ENCODE data around the gene IGFN1. TPM values are rescaled to one million over a fixed set of nuclear protein-coding genes. Genes with fewer than 3 reads are reported as not detected.

IGFN1 gene
- total and polyA plus RNA-seq, 10 of the 15 experiments (the other 5 are each of a cell fraction or from before 2014, with no cell fraction given): not detected

DNA sequence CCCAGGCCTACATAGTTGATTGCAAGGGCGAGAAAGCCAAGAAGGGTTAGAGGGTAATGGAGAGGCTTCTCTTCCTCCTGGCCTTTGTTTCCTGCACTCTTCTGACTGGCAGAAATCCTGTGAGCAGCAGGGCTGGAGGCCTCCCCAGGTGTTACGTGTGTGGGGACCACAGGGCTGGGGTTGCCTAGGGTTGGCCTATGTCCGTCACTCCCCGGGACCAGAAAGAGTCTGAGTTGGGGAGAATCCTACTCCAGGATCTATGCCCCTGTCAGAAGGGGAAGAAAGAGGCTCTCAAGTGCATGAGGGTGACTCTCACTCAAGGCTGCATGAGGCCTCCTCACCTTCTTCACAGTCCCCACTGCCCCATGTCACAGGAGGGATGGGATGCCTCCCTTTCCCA, 38.5 kb downstream of the IGFN1 start:
- H3K27me3 ChIP-seq (replicated peaks in 1 of 2; ENCODE audit: control insufficient read depth in 2 of 2, insufficient read depth in 2 of 2, low read length in 1 of 2): peaks cover 0 to 6% of the 10 kb centered on the region in 2 experiments; a peak in 3 of 4 replicates
- no peak for ATAC-seq
- 8% methylated on average over 4 of the region's 4 CpGs for WGBS (ENCODE audit: insufficient coverage, insufficient replicate concordance, low lambda C conversion rate, missing lambda C conversion rate)
- CTCF ChIA-PET: interaction anchor here (1.3 kb wide), 1 partner anchor 75 kb away, joined by 3 read pairs; the partner anchor contains the start of gene TMEM9
- RAD21 ChIA-PET (ENCODE audit: unreplicated experiment): no interaction called here
- no peak for FAIRE-seq
- H3K79me2 ChIP-seq (ENCODE audit: control insufficient read depth, insufficient read depth, low read length): no peaks in the 10 kb centered on the region
- H3K36me3 ChIP-seq (ENCODE audit: control insufficient read depth in 2 of 2, insufficient read depth in 2 of 2, low read length in 1 of 2): no peaks in the 10 kb centered on the region
- intact Hi-C loops (cut with micrococcal nuclease; ENCODE audit: unreplicated experiment): loop anchor here (10.0 kb wide), 1 partner anchor 144 kb away; no protein-coding TSS in a partner anchor
- no peak overlapping the region for H3K4me2 ChIP-seq (ENCODE audit: control insufficient read depth, insufficient read depth)
- no peak overlapping the region for H3K27ac ChIP-seq (ENCODE audit: control insufficient read depth, insufficient read depth)
- H3K4me1 ChIP-seq (ENCODE audit: control insufficient read depth, insufficient read depth, low read length): no peaks in the 10 kb centered on the region
- H2AFZ ChIP-seq (ENCODE audit: control insufficient read depth, low read depth, low read length): no peak overlapping the region
- no peak overlapping the region for H3K9ac ChIP-seq (ENCODE audit: control insufficient read depth, insufficient read depth, low read length)
- H3K9me3 ChIP-seq (replicated peaks; ENCODE audit: control insufficient read depth, insufficient read depth, low read length): no peaks in the 10 kb centered on the region
- SMC1A ChIA-PET (ENCODE audit: uncharacterized antibody, unreplicated experiment): no interaction called here
- no peaks in the 10 kb centered on the region for H4K20me1 ChIP-seq (ENCODE audit: control insufficient read depth, insufficient read depth)
- in situ Hi-C loops (cut with MboI): no loop called here
- TF ChIP-seq TBL1XR1 (IDR thresholded peaks at IDR 0.05; ENCODE audit: low read depth, low read length) (no peak), FOXK2 (IDR thresholded peaks at IDR 0.05) (no peak), EZH2 (IDR thresholded peaks at IDR 0.05; ENCODE audit: borderline replicate concordance, control insufficient read depth, low read depth, low read length) (no peak), CEBPB (IDR thresholded peaks at IDR 0.05; ENCODE audit: borderline replicate concordance in 1 of 2, low read depth in 2 of 2, low read length in 2 of 2) (no peak)
- TF ChIP-seq, protein P1, sequence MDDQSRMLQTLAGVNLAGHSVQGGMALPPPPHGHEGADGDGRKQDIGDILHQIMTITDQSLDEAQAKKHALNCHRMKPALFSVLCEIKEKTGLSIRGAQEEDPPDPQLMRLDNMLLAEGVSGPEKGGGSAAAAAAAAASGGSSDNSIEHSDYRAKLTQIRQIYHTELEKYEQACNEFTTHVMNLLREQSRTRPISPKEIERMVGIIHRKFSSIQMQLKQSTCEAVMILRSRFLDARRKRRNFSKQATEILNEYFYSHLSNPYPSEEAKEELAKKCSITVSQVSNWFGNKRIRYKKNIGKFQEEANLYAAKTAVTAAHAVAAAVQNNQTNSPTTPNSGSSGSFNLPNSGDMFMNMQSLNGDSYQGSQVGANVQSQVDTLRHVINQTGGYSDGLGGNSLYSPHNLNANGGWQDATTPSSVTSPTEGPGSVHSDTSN (IDR thresholded peaks at IDR 0.05; ENCODE audit: insufficient replicate concordance, low read depth, low read length): no peak
- DNase-seq (ENCODE audit: low read depth, low spot score): no peak
- POLR2A ChIA-PET: no interaction called here
- BruUV-seq (replicated peaks): no TSS peak
- no peak overlapping the region for H3K4me3 ChIP-seq

Measured in GM12878 (cell line).